ENCODE data around the gene RNFT2. TPM values are rescaled to one million over a fixed set of nuclear protein-coding genes. Genes with fewer than 3 reads are reported as not detected.

Gene RNFT2
- total RNA-seq, 5 donors from 2014 or later (not counting 1 experiment from before 2014, with no cell fraction given), result 5.1 to 7.6 (median 6.9) TPM

DNA sequence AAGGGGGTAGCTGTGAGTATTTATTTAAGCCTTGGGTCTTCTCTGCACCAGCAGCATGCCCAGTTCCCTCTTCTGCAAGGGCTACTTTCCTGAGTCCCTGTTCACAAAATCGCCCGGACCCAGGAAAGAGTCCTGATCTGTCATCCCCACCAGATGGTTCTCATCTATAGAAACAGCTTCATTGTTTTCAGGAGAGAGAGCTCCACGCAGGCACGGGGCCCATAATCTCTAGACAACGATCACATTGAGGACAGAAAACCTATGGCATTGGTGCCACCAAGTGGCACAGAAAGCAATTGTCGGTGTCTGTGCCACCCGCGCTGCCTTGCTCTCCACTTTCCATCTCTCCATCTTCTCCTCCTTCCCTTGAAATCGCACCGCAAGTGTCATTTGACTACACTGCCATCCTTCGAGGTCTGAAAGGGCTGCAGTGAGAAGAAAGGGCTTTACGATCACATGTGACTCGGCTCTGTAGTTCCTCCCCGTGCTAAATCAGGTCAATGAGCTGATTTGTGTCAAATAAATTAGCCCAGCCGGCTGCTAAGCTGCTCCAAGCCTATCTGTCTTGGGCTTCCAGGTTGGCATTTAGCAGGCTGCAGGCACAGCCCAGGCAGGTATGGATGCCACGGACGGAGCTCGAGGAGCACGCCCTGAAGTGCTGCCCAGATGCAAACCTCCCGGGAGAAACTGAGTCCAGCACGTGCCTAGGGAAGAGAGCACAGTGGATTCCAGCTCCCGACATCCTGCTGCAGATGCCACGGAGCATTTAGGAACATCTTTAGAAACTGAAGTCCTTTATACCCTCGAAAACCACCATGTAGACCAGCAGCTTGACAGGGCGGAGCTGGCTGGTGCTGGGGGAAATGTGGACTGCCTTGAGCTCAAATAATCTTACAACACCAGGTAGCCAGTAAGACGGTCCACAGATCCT lies 29.0 kb upstream of the RNFT2 start:
- Histone ChIP-seq H3K4me3 (ENCODE audit: control insufficient read depth in 1 of 2, extremely low read depth in 1 of 2, low read length in 1 of 2) (no peak overlapping the region), H3K36me3 (ENCODE audit: control insufficient read depth in 2 of 2, extremely low read depth in 1 of 2, insufficient read depth in 1 of 2, low read length in 1 of 2) (peaks cover 0 to 1% of the 10 kb centered on the region in 2 donors), H3K27me3 (replicated peaks in 1 of 2; ENCODE audit: control insufficient read depth in 2 of 2, extremely low read depth in 1 of 2, insufficient read depth in 2 of 2, low read length in 1 of 2) (peaks cover 0 to 8% of the 10 kb centered on the region in 2 experiments), H3K4me1 (ENCODE audit: control insufficient read depth in 1 of 2, extremely low read depth in 1 of 2, insufficient read depth in 2 of 2, low read length in 2 of 2) (peaks cover 0 to 13% of the 10 kb centered on the region in 2 experiments), H3K9me3 (no peaks in the 10 kb centered on the region), H3K27ac (ENCODE audit: low read length) (no peak overlapping the region)
- peak overlapping the region in 2 of 3 donors; percentile 54 to 60 for H3K4me3 Mint-ChIP-seq
- H3K9me3 Mint-ChIP-seq, result no peaks in the 10 kb centered on the region
- peak; percentile 82 to 90 (median 88) for ATAC-seq (replicated peaks in 1 of 4)
- H3K27me3 Mint-ChIP-seq, result peaks cover 0 to 5% of the 10 kb centered on the region in 2 donors
- H3K4me1 Mint-ChIP-seq, result peaks cover 10 to 12% (median 11%) of the 10 kb centered on the region in 3 donors
- POLR2A ChIA-PET, result no interaction called here
- 22% methylated on average over 20 of the region's 26 CpGs for WGBS (ENCODE audit: insufficient coverage)
- no peak overlapping the region for H3K27ac Mint-ChIP-seq
- peak in 34 of 35 experiments; percentile 13 to 70 (median 41) for DNase-seq
- peaks cover 2% of the 10 kb centered on the region for H3K36me3 Mint-ChIP-seq
- CTCF ChIA-PET, result interaction anchor here (0.6 to 2.6 kb wide), 26 partner anchors 10 to 791 kb away, joined by 3 to 16 read pairs (median 3); no protein-coding TSS in a partner anchor

DNA sequence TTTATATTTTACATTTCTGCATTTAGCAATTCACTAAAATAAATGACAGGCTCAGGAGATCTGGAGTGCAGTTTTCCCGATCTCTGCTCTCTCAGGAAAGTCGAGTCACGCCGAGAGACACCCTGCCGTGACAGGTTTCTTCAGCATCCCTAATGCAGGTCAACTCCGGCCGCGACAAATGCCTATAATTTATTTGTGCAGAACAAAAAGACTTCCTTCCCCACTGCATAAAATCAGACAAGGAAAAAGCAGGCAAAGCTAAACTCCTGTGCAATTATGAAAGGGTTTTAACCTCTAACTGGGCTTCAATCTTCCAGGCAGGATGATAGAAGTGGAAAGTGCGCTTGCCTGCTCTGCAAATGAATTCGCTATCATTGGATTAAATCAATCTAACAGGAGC lies 28.3 kb upstream of the RNFT2 start:
- H3K27me3 Mint-ChIP-seq, result peaks cover 0 to 3% of the 10 kb centered on the region in 2 donors
- H3K9me3 ChIP-seq, result no peaks in the 10 kb centered on the region
- ChIA-PET CTCF (interaction anchor here (0.6 to 2.6 kb wide), 17 partner anchors 9 to 792 kb away, joined by 3 to 16 read pairs (median 4); no protein-coding TSS in a partner anchor), POLR2A (no interaction called here)
- H3K27ac ChIP-seq (ENCODE audit: low read length), result no peak overlapping the region
- peaks cover 10 to 12% (median 11%) of the 10 kb centered on the region in 3 donors for H3K4me1 Mint-ChIP-seq
- no peak overlapping the region for H3K4me3 Mint-ChIP-seq
- no peaks in the 10 kb centered on the region for H3K9me3 Mint-ChIP-seq
- H3K36me3 Mint-ChIP-seq, result peaks cover 2% of the 10 kb centered on the region
- H3K36me3 ChIP-seq (ENCODE audit: control insufficient read depth in 2 of 2, extremely low read depth in 1 of 2, insufficient read depth in 1 of 2, low read length in 1 of 2), result peaks cover 0 to 2% of the 10 kb centered on the region in 2 donors
- 64% methylated on average over 5 of the region's 10 CpGs for WGBS (ENCODE audit: insufficient coverage)
- no peak overlapping the region for H3K4me3 ChIP-seq (ENCODE audit: control insufficient read depth in 1 of 2, extremely low read depth in 1 of 2, low read length in 1 of 2)
- no peak for DNase-seq
- no peak for ATAC-seq (replicated peaks in 1 of 4)
- peaks cover 0 to 8% of the 10 kb centered on the region in 2 experiments for H3K27me3 ChIP-seq (replicated peaks in 1 of 2; ENCODE audit: control insufficient read depth in 2 of 2, extremely low read depth in 1 of 2, insufficient read depth in 2 of 2, low read length in 1 of 2)
- H3K4me1 ChIP-seq (ENCODE audit: control insufficient read depth in 1 of 2, extremely low read depth in 1 of 2, insufficient read depth in 2 of 2, low read length in 2 of 2), result peaks cover 0 to 13% of the 10 kb centered on the region in 2 experiments
- H3K27ac Mint-ChIP-seq, result no peak overlapping the region

GRCh38 chr12:116710370-116711150 lies 27.6 kb upstream of the RNFT2 start:
- Mint-ChIP-seq H3K9me3 (no peaks in the 10 kb centered on the region), H3K36me3 (peaks cover 3% of the 10 kb centered on the region), H3K4me3 (no peak overlapping the region), H3K27ac (no peak overlapping the region), H3K27me3 (peaks cover 0 to 3% of the 10 kb centered on the region in 2 donors), H3K4me1 (peaks cover 10 to 12% (median 11%) of the 10 kb centered on the region in 3 donors)
- H3K27me3 ChIP-seq (replicated peaks in 1 of 2; ENCODE audit: control insufficient read depth in 2 of 2, extremely low read depth in 1 of 2, insufficient read depth in 2 of 2, low read length in 1 of 2), result peaks cover 0 to 8% of the 10 kb centered on the region in 2 experiments
- ATAC-seq (replicated peaks in 1 of 4) (no peak), DNase-seq (no peak)
- H3K9me3 ChIP-seq, result no peaks in the 10 kb centered on the region
- peaks cover 2 to 6% of the 10 kb centered on the region in 2 donors for H3K36me3 ChIP-seq (ENCODE audit: control insufficient read depth in 2 of 2, extremely low read depth in 1 of 2, insufficient read depth in 1 of 2, low read length in 1 of 2)
- H3K27ac ChIP-seq (ENCODE audit: low read length), result no peak overlapping the region
- H3K4me1 ChIP-seq (ENCODE audit: control insufficient read depth in 1 of 2, extremely low read depth in 1 of 2, insufficient read depth in 2 of 2, low read length in 2 of 2), result peaks cover 0 to 13% of the 10 kb centered on the region in 2 experiments
- ChIA-PET CTCF (interaction anchor here (0.6 to 2.6 kb wide), 3 partner anchors 12 to 713 kb away, joined by 4 to 12 read pairs (median 4); no protein-coding TSS in a partner anchor), POLR2A (no interaction called here)
- 45% methylated on average over 7 of the region's 8 CpGs for WGBS (ENCODE audit: insufficient coverage)
- no peak overlapping the region for H3K4me3 ChIP-seq (ENCODE audit: control insufficient read depth in 1 of 2, extremely low read depth in 1 of 2, low read length in 1 of 2)

GRCh38 chr12:116712458-116713303 lies 25.4 kb upstream of the RNFT2 start:
- Histone ChIP-seq H3K4me1 (ENCODE audit: control insufficient read depth in 1 of 2, extremely low read depth in 1 of 2, insufficient read depth in 2 of 2, low read length in 2 of 2) (peaks cover 0 to 13% of the 10 kb centered on the region in 2 experiments), H3K9me3 (no peaks in the 10 kb centered on the region), H3K4me3 (ENCODE audit: control insufficient read depth in 1 of 2, extremely low read depth in 1 of 2, low read length in 1 of 2) (no peak overlapping the region), H3K27ac (ENCODE audit: low read length) (no peak overlapping the region), H3K36me3 (ENCODE audit: control insufficient read depth in 2 of 2, extremely low read depth in 1 of 2, insufficient read depth in 1 of 2, low read length in 1 of 2) (peaks cover 8 to 25% of the 10 kb centered on the region in 2 donors), H3K27me3 (replicated peaks in 1 of 2; ENCODE audit: control insufficient read depth in 2 of 2, extremely low read depth in 1 of 2, insufficient read depth in 2 of 2, low read length in 1 of 2) (peaks cover 0 to 8% of the 10 kb centered on the region in 2 experiments)
- POLR2A ChIA-PET, result no interaction called here
- DNase-seq (no peak), ATAC-seq (replicated peaks in 1 of 4) (no peak)
- Mint-ChIP-seq H3K4me3 (no peak overlapping the region), H3K9me3 (no peaks in the 10 kb centered on the region), H3K4me1 (peaks cover 10 to 12% (median 11%) of the 10 kb centered on the region in 3 donors), H3K27ac (no peak overlapping the region), H3K36me3 (peaks cover 23% of the 10 kb centered on the region), H3K27me3 (peaks cover 0 to 3% of the 10 kb centered on the region in 2 donors)
- CTCF ChIA-PET, result interaction anchor here (0.6 kb wide), 2 partner anchors 111 to 154 kb away, joined by 3 to 5 read pairs; no protein-coding TSS in a partner anchor
- WGBS (ENCODE audit: insufficient coverage), result 95% methylated on average over 4 of the region's 17 CpGs

GRCh38 chr12:116713527-116713926 lies 24.6 kb upstream of the RNFT2 start:
- ChIA-PET CTCF (no interaction called here), POLR2A (no interaction called here)
- H3K36me3 Mint-ChIP-seq, result peaks cover 27% of the 10 kb centered on the region
- ATAC-seq (replicated peaks in 1 of 4), result no peak
- Histone ChIP-seq H3K27ac (ENCODE audit: low read length) (no peak overlapping the region), H3K27me3 (replicated peaks in 1 of 2; ENCODE audit: control insufficient read depth in 2 of 2, extremely low read depth in 1 of 2, insufficient read depth in 2 of 2, low read length in 1 of 2) (peaks cover 0 to 5% of the 10 kb centered on the region in 2 experiments), H3K36me3 (ENCODE audit: control insufficient read depth in 2 of 2, extremely low read depth in 1 of 2, insufficient read depth in 1 of 2, low read length in 1 of 2) (peaks cover 10 to 33% of the 10 kb centered on the region in 2 donors), H3K4me3 (ENCODE audit: control insufficient read depth in 1 of 2, extremely low read depth in 1 of 2, low read length in 1 of 2) (no peak overlapping the region), H3K9me3 (no peaks in the 10 kb centered on the region), H3K4me1 (ENCODE audit: control insufficient read depth in 1 of 2, extremely low read depth in 1 of 2, insufficient read depth in 2 of 2, low read length in 2 of 2) (peaks cover 0 to 10% of the 10 kb centered on the region in 2 experiments)
- DNase-seq, result no peak
- H3K4me1 Mint-ChIP-seq, result peaks cover 8 to 9% (median 9%) of the 10 kb centered on the region in 3 donors
- no peak overlapping the region for H3K4me3 Mint-ChIP-seq
- H3K27ac Mint-ChIP-seq, result peak overlapping the region in 1 of 2 donors; percentile 62
- peaks cover 0 to 3% of the 10 kb centered on the region in 2 donors for H3K27me3 Mint-ChIP-seq
- 100% methylated on average over 1 of the region's 2 CpGs for WGBS (ENCODE audit: insufficient coverage)
- no peaks in the 10 kb centered on the region for H3K9me3 Mint-ChIP-seq

All from T-cell (primary cell).